NCI-H1092 (cell line): ENCODE measurements around the gene PYDC1.
"Not testable (repeated sequence)": the region's sequence is repeated elsewhere in the genome, so short reads cannot be mapped to it uniquely, and the experiment has no call there.

Experiments
- DNase-seq: peaks from one replicate; lab custom pipeline; 2025; lab: John Stamatoyannopoulos, UW

The PYDC1 gene

DNA sequence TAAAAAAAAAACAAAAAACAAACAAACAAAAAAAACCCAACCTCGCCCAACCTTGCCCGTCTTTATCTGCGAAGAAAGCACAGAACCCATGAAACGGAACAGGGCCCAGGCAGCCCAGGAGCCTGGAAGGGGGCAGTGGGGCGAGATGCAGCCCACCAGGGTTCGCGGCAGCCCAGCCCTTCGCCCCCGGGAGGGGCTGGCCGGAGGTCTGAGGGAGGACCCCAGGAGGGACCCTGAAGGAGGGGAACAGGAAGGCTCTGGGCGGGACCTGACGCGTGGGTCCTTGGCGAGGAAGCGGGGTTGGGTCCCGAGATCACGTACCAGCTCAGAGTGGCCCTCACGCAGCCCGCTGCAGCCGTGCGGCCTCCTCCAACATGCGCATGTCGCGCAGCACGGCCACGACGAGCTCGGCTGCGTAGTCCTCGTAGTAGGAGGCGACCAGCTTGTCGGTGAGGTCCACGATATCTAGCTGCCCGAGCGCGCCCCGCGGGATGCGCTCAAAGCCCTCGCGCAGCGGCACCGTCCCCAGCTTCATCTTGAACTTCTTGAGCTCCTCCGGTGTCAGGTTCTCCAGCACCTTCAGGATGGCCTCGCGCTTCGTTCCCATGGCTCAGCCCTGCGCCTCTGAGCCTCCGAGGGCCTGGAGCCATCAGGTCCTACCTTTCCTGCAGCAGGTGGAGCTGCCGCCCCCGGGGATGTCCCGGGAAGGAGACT, at the start of gene PYDC1:
PYDC1 (minus strand) TSS at position 714 of the 714 bp plus-strand sequence; CDS start at position 607, 107 bp downstream.
- no peak for DNase-seq

DNA sequence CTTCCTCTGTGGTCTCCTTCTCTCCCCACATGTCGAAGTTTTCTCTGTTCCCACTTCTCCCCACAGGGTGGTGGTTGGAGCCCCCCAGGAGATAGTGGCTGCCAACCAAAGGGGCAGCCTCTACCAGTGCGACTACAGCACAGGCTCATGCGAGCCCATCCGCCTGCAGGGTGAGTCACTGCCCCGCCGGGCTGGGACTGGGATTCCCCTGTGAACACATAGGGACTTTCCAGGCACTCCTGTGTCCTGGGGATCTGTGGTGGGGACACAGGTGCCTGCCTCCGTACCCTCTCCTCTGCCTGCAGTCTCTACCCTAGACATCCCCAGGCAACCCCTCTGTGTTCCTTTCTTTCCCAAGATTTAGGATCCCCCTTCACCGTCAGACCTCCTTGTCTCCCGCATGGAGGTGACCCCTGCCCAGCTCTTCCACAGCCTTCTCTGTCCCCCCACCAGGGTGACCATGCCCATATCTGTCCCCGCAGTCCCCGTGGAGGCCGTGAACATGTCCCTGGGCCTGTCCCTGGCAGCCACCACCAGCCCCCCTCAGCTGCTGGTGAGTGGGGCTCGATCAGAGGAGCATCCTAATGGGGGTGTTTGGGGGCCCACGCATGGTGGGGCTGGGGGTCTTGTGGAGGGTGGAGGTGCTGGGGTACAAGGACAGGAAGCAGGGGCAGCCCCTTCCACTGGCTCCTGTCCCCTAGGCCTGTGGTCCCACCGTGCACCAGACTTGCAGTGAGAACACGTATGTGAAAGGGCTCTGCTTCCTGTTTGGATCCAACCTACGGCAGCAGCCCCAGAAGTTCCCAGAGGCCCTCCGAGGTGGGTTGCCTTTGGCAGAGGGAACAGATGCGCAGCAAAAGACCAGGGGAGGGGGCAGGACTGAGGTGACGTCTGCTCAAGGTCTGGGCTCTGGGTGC, 48.7 kb upstream of the PYDC1 start:
- no peak for DNase-seq

DNA sequence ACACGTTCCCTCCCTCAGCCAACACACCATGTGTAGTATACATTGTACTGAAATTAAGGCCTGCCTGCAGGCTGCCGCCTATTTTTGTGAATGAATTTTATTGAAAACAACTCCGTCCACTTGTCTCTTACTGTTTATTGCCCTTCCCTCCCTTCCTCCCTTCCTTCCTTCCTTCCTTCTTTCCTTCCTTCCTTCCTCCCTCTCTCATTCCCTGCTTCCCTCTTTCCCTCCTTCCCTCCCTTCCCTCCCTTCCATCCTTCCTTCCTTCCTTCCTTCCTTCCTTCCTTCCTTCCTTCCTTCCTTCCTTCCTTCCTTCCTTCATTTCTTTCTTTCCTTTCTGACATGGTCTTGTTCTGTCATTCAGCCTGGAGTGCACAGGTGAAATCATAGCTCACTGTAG, 45.1 kb upstream of the PYDC1 start:
- no peak for DNase-seq

DNA sequence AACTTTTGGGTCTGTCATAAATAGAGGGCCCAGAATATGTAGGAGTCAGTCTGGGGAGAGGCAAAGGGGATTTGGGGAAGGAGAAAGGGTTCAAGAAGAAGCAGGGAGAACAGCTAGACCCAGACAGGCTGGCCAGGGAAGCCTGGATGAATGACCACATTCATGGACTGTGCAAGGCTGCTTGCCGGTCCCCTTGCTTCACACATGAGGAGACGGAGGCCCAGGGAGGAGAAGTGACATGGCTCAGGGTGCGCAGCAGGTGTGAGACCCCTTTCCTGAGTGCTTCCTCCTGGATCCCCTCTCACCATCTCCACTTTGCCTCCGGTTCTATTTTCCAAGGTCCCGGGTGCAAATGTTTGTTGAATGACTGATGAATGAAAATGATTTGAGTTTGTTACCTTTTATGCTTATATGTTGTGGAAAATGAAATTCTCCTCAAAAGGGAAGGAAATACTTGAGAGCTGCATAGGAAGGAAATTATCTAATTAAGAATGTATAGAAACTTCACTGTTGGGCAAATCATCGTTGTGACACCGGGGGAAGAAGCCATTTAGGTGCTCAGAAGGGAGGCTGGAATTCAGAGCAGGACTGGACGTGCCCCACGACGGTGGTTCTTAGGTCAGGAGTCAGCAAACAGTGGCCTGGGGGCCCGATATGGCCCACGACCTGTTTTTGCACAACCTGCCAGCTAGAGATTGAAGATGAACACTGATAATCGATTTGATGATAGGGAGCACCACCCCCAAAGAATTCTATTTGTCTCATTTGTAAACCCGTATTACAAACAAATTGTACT, 43.4 kb upstream of the PYDC1 start:
- DNase-seq = no peak

DNA sequence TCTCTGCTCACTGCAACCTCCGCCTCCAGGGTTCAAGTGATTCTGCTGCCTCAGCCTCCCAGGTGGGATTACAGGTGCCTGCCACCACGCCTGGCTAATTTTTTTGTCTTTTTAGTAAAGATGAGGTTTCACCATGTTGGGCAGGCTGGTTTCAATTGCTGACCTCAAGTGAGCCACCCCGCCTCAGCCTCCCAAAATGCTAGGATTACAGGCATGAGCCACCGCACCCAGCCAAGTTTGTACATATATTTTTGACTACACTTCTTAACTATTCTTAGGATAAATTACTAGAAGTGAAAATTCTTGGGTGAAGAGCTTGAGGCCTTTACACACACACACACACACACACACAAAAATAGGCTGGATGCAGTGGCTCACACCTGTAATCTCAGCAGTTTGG, 41.4 kb upstream of the PYDC1 start:
- no peak for DNase-seq

DNA sequence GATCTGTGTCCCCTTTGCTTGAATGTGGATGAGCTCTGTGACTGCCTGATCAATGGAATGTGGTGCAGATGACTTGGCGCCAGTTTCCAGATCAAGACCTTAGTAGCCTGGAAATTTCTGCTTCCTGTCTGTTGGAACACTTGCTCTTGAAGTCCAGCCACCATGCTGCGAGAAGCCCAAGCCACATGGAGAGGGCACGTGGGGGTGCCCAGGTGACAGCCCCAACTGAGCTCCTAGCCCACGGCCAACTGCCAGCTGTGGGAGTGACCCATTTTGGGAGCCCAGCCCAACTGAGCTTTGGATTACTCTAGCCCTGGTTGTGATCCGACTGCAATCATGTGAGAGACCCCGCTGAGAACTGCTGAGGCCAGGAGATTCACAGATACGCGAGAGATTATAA, 39.5 kb upstream of the PYDC1 start:
- no peak for DNase-seq

DNA sequence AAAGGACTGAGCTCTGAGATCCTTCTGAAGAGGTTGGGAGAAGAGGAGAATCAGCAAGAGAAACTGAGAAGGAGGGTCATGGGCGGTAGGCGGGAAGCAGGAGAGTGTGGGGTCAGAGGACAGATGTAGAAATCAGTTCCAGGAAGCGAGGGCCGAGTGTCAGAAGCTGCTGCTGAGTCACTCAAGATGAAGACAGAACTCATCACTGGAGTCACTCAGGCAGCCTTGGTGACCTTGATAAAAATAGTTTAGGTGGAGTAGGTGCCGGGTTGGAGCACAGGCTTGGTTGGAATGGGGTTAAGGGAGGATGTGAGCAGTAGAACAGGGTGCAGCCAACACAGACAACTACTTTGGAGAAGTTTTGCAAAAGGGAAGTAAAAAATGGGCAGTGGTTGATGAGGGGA, 36.7 kb upstream of the PYDC1 start:
- DNase-seq = no peak

DNA sequence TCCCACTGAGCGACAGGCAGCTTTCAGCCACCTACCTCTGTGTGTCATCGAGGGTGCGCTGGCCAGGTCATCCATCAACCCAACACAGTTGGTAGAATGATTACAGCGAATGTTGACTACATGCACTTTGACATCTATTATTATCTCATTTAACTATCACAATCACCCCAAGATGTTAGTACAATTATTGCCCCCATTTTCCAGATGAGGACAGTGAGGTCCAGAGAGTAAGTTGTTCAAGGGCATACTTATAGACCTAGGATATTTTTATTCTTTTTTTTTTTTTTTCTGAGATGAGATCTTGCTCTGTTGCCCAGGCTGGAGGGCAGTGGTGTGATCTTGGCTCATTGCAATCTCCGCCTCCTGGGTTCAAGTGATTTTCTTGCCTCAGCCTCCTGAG, 34.5 kb upstream of the PYDC1 start:
- no peak for DNase-seq

DNA sequence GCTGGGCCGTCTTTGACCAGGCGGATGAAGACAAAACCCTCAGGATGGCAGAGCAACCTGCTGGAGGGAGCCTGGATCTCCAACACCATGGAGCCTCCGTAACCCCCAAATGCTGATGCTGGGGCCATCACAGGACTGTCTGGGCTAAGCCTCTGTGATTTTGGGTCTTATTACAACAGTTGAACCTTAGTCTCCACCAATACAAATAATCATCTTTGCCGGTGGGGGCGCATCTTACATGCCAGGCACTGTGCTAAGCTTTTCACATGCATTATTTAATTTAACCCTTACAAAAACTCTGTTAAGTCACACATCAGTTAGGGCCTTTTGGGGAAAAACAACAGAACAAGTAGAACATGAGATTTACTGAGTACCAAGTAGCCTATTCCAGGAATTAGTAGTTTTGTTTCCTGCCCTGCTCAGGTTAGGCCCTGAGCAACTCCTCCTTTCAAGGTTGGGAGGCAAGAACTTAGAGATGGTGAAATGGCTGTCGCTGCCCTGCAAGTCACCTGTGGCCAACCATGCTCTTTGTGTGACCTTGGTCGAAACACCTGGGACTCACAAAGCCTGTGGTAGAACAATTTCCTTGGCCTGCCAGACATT, 33.9 kb upstream of the PYDC1 start:
- no peak for DNase-seq

DNA sequence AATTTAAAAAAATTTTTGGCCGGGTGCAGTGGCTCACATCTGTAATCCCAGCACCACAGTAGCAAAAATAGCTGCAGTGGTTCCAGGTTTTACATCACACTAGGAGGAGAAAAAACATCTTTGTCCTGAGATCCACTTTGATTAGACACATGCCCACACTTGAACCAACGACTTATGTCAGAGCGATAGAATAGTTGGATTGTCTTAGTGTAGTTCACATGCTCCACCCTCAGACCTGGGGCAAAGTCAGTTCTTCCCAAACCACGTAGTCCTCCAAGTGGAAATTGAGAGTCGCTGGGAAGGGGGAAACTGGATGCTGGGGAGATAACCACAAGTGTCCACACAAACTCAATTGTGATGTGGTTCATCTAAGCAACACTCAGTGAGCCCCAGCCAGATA, 31.4 kb upstream of the PYDC1 start:
- DNase-seq = no peak

DNA sequence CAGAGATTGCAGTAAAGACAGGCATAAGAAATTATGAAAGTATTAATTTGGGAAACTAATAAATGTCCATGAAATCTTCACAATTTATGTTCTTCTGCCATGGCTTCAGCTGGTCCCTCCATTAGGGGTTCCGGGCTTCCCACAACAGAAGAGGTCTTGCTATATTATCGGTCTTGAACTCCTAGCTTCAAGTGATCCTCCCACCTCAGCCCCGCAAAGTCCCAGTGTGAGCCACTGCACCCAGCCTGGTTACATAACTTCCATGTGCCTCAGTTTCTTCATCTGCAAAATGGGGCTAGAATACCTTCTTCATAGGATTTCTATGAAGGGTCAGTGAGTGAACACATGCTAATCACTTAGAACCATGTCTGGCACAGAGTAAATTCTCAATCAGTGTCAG, 29.4 kb upstream of the PYDC1 start:
- DNase-seq = no peak

DNA sequence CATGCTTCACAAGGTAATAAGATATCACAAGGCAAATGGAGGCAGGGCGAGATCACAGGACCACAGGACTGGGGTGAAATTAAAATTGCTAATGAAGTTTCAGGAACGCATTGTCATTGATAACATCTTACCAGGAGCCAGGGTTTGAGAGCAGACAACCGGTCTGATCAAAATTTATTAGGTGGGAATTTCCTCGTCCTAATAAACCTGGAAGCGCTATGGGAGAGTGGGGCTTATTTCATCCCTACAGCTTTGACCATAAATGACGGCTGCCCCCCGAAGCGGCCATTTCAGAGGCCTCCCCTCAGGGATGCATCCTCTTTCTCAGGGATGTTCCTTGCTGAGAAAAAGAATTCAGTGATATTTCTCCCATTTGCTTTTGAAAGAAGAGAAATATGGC, 28.7 kb upstream of the PYDC1 start:
- DNase-seq = not testable (repeated sequence)

DNA sequence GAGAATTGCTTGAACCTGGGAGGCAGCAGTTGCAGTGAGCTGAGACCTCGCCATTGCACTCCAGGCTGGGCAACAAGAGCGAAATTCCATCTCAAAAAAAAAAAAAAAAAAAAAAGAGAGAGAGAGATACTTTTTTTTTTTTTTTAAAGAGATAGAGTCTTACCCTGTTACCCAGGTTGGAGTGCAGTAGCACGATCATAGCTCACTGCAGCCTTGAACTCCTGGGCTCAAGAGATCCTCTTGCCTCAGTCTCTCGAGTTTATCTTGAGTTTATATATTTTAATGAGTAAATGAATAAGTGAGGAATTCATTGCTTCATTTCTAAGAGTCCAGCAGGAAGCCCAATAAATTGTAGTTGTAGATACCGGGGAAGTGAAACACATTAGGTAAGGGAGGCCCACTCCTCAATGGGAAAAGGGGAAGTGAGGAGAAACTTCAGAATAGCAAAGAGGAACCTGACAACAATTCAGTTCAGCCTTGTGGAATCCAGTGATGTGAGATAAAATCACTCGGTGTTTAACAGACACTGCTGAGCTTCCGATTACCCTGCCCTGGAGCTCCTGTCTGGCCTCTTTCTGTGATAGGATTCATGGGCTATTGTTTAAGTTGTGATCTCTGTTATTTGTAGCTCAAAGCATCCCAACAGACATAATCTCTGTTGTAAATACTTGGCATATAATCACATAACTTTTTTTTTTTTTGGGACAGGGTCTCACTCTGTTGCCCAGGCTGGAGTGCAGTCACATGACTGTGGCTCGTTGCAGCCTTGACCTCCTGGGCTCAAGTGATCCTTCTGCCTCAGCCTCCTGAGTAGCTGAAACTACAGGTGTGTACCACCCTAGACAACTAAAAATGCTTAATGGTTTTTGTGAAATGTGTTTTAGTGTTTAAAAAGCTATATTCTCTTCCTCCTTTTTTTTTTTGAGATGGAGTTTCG, 27.1 kb upstream of the PYDC1 start:
- DNase-seq = no peak

DNA sequence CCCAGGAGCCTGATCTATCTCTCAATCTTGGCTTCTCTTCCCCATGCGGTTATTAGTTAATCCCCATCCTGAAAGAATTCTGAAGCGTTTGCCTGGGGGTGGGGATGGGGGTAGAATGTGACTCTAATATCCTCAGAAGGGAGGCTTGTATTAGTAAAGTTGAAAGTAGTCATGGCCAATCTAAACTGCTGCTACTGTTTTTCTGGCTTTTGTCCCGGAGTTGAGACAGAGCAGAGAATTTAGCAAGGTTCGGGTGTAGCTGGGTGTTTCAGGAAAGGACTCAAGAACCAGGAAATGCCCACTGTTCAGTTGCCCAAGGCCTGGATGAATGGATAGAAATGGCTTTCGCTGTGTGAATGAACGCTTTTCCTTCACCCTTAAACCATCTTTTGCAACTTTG, 25.3 kb upstream of the PYDC1 start:
- no peak for DNase-seq

DNA sequence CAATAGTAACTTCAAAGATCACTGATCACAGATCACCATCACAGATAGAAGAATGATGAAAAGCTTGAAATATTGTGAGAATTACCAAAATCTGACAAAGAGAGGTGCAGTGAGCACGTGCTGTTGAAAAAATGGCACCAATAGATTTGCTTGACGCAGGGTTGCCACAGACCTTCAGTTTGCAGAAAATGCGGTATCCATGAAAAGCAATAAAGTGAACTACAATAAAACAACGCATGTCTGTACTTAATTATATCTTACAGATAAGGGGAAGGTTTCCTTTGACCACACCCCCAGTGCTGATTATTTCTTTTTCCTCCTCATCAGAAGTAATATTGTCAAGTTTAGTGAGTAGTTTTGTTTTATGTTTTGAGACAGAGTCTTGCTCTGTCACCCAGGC, 21.1 kb upstream of the PYDC1 start:
- DNase-seq = no peak

DNA sequence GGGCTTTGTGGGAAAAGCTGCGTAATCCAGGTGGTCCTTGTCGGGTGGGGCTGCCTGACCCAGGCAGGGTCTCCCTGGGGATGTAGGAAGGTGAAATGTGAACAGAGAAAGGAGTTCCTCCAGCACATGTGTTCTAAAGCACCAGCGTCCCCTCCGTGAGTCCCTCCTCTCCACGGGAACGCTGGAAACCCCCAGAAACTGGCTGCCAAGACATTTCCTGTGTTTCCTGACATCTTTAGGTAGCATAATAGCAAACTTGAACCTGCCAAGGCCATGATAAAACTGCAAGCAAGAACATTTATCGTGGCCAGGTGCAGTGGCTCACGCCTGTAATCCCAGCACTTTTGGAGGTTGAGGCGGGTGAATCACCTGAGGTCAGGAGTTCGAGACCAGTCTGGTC, 12.6 kb upstream of the PYDC1 start:
- no peak for DNase-seq

DNA sequence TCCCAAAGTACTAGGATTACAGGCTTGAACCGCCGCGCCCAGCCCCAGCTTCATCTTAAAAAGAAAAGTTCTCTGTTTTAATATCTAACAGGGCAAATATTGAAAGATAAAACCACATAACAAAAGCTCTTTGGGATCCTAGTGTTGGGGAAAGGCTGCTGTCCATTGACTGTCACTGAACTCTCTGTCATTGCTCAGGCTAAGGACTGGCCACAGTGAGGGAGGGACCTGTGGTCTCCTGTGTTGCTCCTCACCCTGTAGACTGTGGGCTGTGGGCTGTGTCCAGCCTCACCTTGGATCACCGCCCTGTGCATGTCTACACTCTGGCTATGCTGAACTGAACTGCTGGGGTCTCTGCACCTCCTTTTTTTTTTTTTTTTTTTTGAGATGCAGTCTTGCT, 11.3 kb upstream of the PYDC1 start:
- no peak for DNase-seq

DNA sequence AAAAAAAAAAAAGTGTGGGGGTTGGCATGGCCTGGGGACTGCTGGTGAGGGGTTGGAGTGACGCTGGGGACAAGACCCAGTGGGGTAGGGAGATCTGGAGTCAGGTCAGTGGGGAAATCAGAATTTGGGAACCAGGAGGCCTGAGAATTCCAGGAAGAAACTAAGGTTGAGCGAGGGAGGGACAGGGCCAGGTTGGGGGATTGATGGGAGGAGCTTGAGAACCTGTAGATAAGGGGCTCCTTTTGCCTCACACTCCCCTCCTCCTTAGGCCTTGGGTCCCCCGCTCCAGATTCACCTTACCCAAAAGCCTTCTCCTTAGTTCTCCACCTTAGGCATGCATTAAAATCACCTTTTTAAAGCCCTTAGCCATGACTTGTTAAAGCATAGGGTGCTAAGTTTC, 8.3 kb upstream of the PYDC1 start:
- no peak for DNase-seq

DNA sequence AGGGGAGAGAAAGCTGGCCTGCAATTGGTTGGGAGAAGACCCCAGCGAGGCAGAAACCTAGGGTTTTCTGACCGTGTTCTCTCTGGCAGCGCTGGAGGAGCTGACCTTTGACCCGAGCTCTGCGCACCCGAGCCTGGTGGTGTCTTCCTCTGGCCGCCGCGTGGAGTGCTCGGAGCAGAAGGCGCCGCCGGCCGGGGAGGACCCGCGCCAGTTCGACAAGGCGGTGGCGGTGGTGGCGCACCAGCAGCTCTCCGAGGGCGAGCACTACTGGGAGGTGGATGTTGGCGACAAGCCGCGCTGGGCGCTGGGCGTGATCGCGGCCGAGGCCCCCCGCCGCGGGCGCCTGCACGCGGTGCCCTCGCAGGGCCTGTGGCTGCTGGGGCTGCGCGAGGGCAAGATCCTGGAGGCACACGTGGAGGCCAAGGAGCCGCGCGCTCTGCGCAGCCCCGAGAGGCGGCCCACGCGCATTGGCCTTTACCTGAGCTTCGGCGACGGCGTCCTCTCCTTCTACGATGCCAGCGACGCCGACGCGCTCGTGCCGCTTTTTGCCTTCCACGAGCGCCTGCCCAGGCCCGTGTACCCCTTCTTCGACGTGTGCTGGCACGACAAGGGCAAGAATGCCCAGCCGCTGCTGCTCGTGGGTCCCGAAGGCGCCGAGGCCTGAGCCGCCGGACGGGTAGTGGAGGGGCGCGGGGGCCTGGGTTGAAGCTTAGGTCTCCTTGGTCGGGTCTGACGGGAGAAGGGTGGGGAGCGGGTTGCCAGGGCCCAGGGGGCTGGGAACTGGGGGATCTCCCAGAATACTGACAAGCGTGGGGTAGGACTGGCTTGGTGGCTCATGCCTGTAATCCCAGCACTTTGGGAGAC, 7.4 kb upstream of the PYDC1 start:
- DNase-seq = no peak

DNA sequence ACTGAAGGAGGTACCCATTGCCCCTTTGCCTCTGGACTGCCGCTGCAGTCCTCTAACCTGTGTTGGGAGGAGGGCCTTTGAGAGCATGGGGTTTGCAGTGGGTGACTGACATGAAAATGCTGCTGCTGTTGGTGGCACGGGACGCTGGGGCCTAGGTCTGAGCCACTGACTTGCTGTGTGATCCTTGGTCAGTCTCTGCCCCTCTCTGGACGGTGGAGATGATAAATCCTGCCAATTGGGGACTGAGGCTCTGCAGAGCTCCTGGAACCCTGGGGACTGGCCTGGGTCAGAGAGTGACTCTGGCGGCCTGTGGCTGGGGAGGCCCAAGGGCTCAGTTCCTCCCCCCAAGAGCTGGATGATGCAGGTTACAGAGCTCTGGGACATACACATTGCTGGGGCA, 6.1 kb upstream of the PYDC1 start:
- DNase-seq = no peak
